Natural killer cell (primary cell): ENCODE measurements around the gene SSBP4. TPM values are rescaled to one million over a fixed set of nuclear protein-coding genes. Genes with fewer than 3 reads are reported as not detected.
A peak's percentile ranks its signal among the peaks of the same experiment; 100 is the strongest.

ENCODE experiments used
- ATAC-seq, 3 donors: fragments of 150-1000 bp in 2 of 3; fragments of 200-7000 bp in 1 of 3; cut with Tn5 transposase; 1 replicate in 1 of 3; 2 replicates in 2 of 3; pipeline ENCODE4 v1.10.0; 2021; ENCODE audit warnings: mild to moderate bottlenecking in 2 of 3, moderate library complexity in 2 of 3
- DNase-seq, 2 donors: peaks; one replicate each; pipeline versions ENCODE4 v3.0.0 to v3.0.0-alpha.2; 2013 to 2021; ENCODE audit warnings: mixed read lengths in 1 of 2
- H3K27ac ChIP-seq: one replicate; pipeline ENCODE4 v1.5.1; 2013; ENCODE audit warnings: mild to moderate bottlenecking, low read length
- H3K27me3 ChIP-seq: one replicate; pipeline ENCODE4 v1.6.1; 2013; ENCODE audit warnings: low read length; ENCODE audit not compliant: control insufficient read depth, insufficient read depth
- H3K36me3 ChIP-seq: one replicate; pipeline ENCODE4 v1.6.1; 2013; ENCODE audit warnings: low read length; ENCODE audit not compliant: control insufficient read depth, insufficient read depth
- H3K4me1 ChIP-seq: one replicate; pipeline ENCODE4 v1.6.1; 2013; ENCODE audit warnings: low read length; ENCODE audit not compliant: control insufficient read depth, insufficient read depth
- H3K4me3 ChIP-seq: one replicate; pipeline ENCODE4 v1.5.1; 2013; ENCODE audit warnings: low read length
- H3K9me3 ChIP-seq: one replicate; pipeline ENCODE4 v1.6.1; 2013; ENCODE audit warnings: low read length; ENCODE audit not compliant: control insufficient read depth, insufficient read depth
- H3K27ac Mint-ChIP-seq, 2 donors: one replicate each; pipeline ENCODE4 v1.8.0; 2022; ENCODE audit warnings: mild to moderate bottlenecking in 2 of 2, mixed read lengths in 2 of 2, moderate library complexity in 1 of 2
- H3K27me3 Mint-ChIP-seq, 2 donors: one replicate each; pipeline ENCODE4 v1.8.0; 2022; ENCODE audit warnings: low read depth in 2 of 2, mixed read lengths in 2 of 2
- H3K36me3 Mint-ChIP-seq: one replicate; pipeline ENCODE4 v1.8.0; 2022; ENCODE audit warnings: mixed read lengths
- H3K4me1 Mint-ChIP-seq, 2 donors: one replicate each; pipeline ENCODE4 v1.8.0; 2022; ENCODE audit warnings: mixed read lengths in 2 of 2
- H3K4me3 Mint-ChIP-seq: one replicate; pipeline ENCODE4 v1.8.0; 2022; ENCODE audit warnings: mild to moderate bottlenecking, moderate library complexity, mixed read lengths
- H3K9me3 Mint-ChIP-seq, 2 donors: one replicate each; pipeline ENCODE4 v1.8.0; 2022; ENCODE audit warnings: mixed read lengths in 2 of 2
- CTCF ChIP-seq: fragments of 200-600 bp; IDR thresholded peaks from one replicate; pipeline ENCODE4 v1.8.0; 2022; ENCODE audit warnings: antibody characterized with exemption
- WGBS: methylation state at CpG from one replicate; pipeline ENCODE4 v1.1.7; 2013; ENCODE audit warnings: missing lambda C conversion rate; ENCODE audit not compliant: insufficient coverage; 5-methylcytosine and 5-hydroxymethylcytosine counted together
- intact Hi-C: fragments of 100-400 bp; cut with micrococcal nuclease; formaldehyde crosslinking; loops from one replicate; pipeline ENCODE4 v1.14.2; 2022
- total RNA-seq, 4 donors: library from RNA; stranded (reverse); fragments of 120-200 nt in 1 of 4; gene quantifications; one replicate each; pipeline versions ENCODE4 v1.2.3 to v1.2.4, GENCODE V29; 2013 to 2022

Gene SSBP4
- total RNA-seq, 3 donors from 2014 or later (not counting 1 experiment from before 2014, with no cell fraction given): 137 to 169 (median 158) TPM

GRCh38 chr19:18427743-18428113 lies 8.5 kb downstream of the SSBP4 start:
- Histone ChIP-seq H3K4me3 (no peak overlapping the region), H3K27ac (peak overlapping the region; percentile 96), H3K9me3 (no peaks in the 10 kb centered on the region), H3K36me3 (peaks cover 4% of the 10 kb centered on the region), H3K27me3 (no peaks in the 10 kb centered on the region), H3K4me1 (peaks cover 74% of the 10 kb centered on the region)
- Mint-ChIP-seq H3K27ac (peak overlapping the region; percentile 81 to 97), H3K4me1 (peaks cover 20 to 47% of the 10 kb centered on the region in 2 donors), H3K36me3 (no peaks in the 10 kb centered on the region), H3K4me3 (no peak overlapping the region), H3K9me3 (no peaks in the 10 kb centered on the region), H3K27me3 (no peaks in the 10 kb centered on the region)
- no peak for TF ChIP-seq CTCF
- intact Hi-C loops: no loop called here
- no peak for ATAC-seq
- 95% methylated on average over 11 of the region's 12 CpGs for WGBS
- DNase-seq: peak in 1 of 2 donors; percentile 15

- Histone ChIP-seq H3K9me3 (no peaks in the 10 kb centered on the region), H3K36me3 (peaks cover 5% of the 10 kb centered on the region), H3K4me3 (no peak overlapping the region), H3K27ac (peak overlapping the region; percentile 96), H3K4me1 (peaks cover 74% of the 10 kb centered on the region), H3K27me3 (no peaks in the 10 kb centered on the region)
- ATAC-seq (no peak), DNase-seq (peak in 1 of 2 donors; percentile 31)
- Mint-ChIP-seq H3K27ac (peak overlapping the region; percentile 81 to 97), H3K9me3 (no peaks in the 10 kb centered on the region), H3K4me3 (peak overlapping the region; percentile 61), H3K4me1 (peaks cover 14 to 41% of the 10 kb centered on the region in 2 donors), H3K36me3 (no peaks in the 10 kb centered on the region), H3K27me3 (no peaks in the 10 kb centered on the region)
- intact Hi-C loops: no loop called here
- 73% methylated on average over 17 of the region's 17 CpGs for WGBS
- TF ChIP-seq CTCF: no peak
Observed at GRCh38 chr19:18428173-18428786, 9.1 kb downstream of the SSBP4 start.

GRCh38 chr19:18428787-18429674 lies 9.8 kb downstream of the SSBP4 start:
- peaks cover 5% of the 10 kb centered on the region for H3K36me3 ChIP-seq
- H3K4me3 ChIP-seq: peak overlapping the region; percentile 46
- 1% methylated on average over 77 of the region's 77 CpGs for WGBS
- H3K27me3 Mint-ChIP-seq: no peaks in the 10 kb centered on the region
- ATAC-seq (peak; percentile 79 to 89 (median 84)), DNase-seq (peak; percentile 92 to 96)
- H3K4me3 Mint-ChIP-seq: peak overlapping the region; percentile 61
- H3K27me3 ChIP-seq: no peaks in the 10 kb centered on the region
- no peaks in the 10 kb centered on the region for H3K36me3 Mint-ChIP-seq
- peak overlapping the region; percentile 96 for H3K27ac ChIP-seq
- peak overlapping the region; percentile 81 to 97 for H3K27ac Mint-ChIP-seq
- intact Hi-C loops: no loop called here
- TF ChIP-seq CTCF: no peak
- H3K4me1 ChIP-seq: peaks cover 70% of the 10 kb centered on the region
- no peaks in the 10 kb centered on the region for H3K9me3 ChIP-seq
- no peaks in the 10 kb centered on the region for H3K9me3 Mint-ChIP-seq
- peaks cover 8 to 35% of the 10 kb centered on the region in 2 donors for H3K4me1 Mint-ChIP-seq
